Measurements from ENCODE around the gene TBC1D19. TPM values are rescaled to one million over a fixed set of nuclear protein-coding genes. Genes with fewer than 3 reads are reported as not detected.

The TBC1D19 gene
- total and polyA plus RNA-seq, 5 donors, result 5.5 to 13.3 (median 12.5) TPM

- H3K27ac ChIP-seq (ENCODE audit: low read length), result no peak overlapping the region
- ATAC-seq, result no peak
- 81% methylated on average over 1 of the region's 1 CpG for WGBS
- H3K9me3 ChIP-seq (ENCODE audit: control insufficient read depth, low read length), result no peaks in the 10 kb centered on the region
- no peak overlapping the region for H3K4me3 ChIP-seq (ENCODE audit: low read length)
- no peaks in the 10 kb centered on the region for H3K4me1 ChIP-seq (ENCODE audit: control insufficient read depth, insufficient read depth, low read length)
- intact Hi-C loops (cut with DNase I), result no loop called here
- H3K27me3 ChIP-seq (ENCODE audit: control insufficient read depth, insufficient read depth), result no peaks in the 10 kb centered on the region
- no peak for DNase-seq
Measured at GRCh38 chr4:26596843-26597242, 13.0 kb downstream of the TBC1D19 start.

GRCh38 chr4:26601204-26601603 lies 17.3 kb downstream of the TBC1D19 start:
- H3K4me3 ChIP-seq (ENCODE audit: low read length), result no peak overlapping the region

GRCh38 chr4:26607776-26608175 lies 23.9 kb downstream of the TBC1D19 start:
- no peak overlapping the region for H3K27ac ChIP-seq (ENCODE audit: low read length)
- no peaks in the 10 kb centered on the region for H3K9me3 ChIP-seq (ENCODE audit: control insufficient read depth, low read length)
- H3K4me3 ChIP-seq (ENCODE audit: low read length), result no peak overlapping the region
- DNase-seq (no peak), ATAC-seq (no peak)
- peaks cover 2% of the 10 kb centered on the region for H3K4me1 ChIP-seq (ENCODE audit: control insufficient read depth, insufficient read depth, low read length)
- WGBS, result 42% methylated on average over 2 of the region's 2 CpGs
- no peaks in the 10 kb centered on the region for H3K27me3 ChIP-seq (ENCODE audit: control insufficient read depth, insufficient read depth)
- intact Hi-C loops (cut with DNase I), result no loop called here

More at GRCh38 chr4:26601204-26601603, 17.3 kb downstream of the TBC1D19 start:
- intact Hi-C loops (cut with DNase I), result no loop called here
- WGBS, result 97% methylated on average over 1 of the region's 1 CpG
- no peak for ATAC-seq
- no peak for DNase-seq
- Histone ChIP-seq H3K9me3 (ENCODE audit: control insufficient read depth, low read length) (no peaks in the 10 kb centered on the region), H3K4me1 (ENCODE audit: control insufficient read depth, insufficient read depth, low read length) (no peaks in the 10 kb centered on the region), H3K27me3 (ENCODE audit: control insufficient read depth, insufficient read depth) (no peaks in the 10 kb centered on the region), H3K27ac (ENCODE audit: low read length) (no peak overlapping the region)

GRCh38 chr4:26609391-26609790 lies 25.5 kb downstream of the TBC1D19 start:
- Histone ChIP-seq H3K27me3 (ENCODE audit: control insufficient read depth, insufficient read depth) (no peaks in the 10 kb centered on the region), H3K4me1 (ENCODE audit: control insufficient read depth, insufficient read depth, low read length) (peaks cover 2% of the 10 kb centered on the region), H3K9me3 (ENCODE audit: control insufficient read depth, low read length) (no peaks in the 10 kb centered on the region), H3K27ac (ENCODE audit: low read length) (no peak overlapping the region), H3K4me3 (ENCODE audit: low read length) (no peak overlapping the region)
- ATAC-seq (no peak), DNase-seq (no peak)
- intact Hi-C loops (cut with DNase I), result no loop called here

- H3K27ac ChIP-seq (ENCODE audit: low read length), result no peak overlapping the region
- ATAC-seq, result no peak
- H3K4me3 ChIP-seq (ENCODE audit: low read length), result no peak overlapping the region
- H3K27me3 ChIP-seq (ENCODE audit: control insufficient read depth, insufficient read depth), result no peaks in the 10 kb centered on the region
- WGBS, result 97% methylated on average over 2 of the region's 2 CpGs
- H3K4me1 ChIP-seq (ENCODE audit: control insufficient read depth, insufficient read depth, low read length), result peaks cover 2% of the 10 kb centered on the region
- intact Hi-C loops (cut with DNase I), result no loop called here
- H3K9me3 ChIP-seq (ENCODE audit: control insufficient read depth, low read length), result no peaks in the 10 kb centered on the region
- no peak for DNase-seq
Measured at GRCh38 chr4:26609868-26610267, 26.0 kb downstream of the TBC1D19 start.

- no peak for ATAC-seq
- Histone ChIP-seq H3K9me3 (ENCODE audit: control insufficient read depth, low read length) (no peaks in the 10 kb centered on the region), H3K27me3 (ENCODE audit: control insufficient read depth, insufficient read depth) (no peaks in the 10 kb centered on the region), H3K27ac (ENCODE audit: low read length) (no peak overlapping the region), H3K4me1 (ENCODE audit: control insufficient read depth, insufficient read depth, low read length) (peaks cover 2% of the 10 kb centered on the region), H3K4me3 (ENCODE audit: low read length) (no peak overlapping the region)
- intact Hi-C loops (cut with DNase I), result no loop called here
- DNase-seq, result no peak
Measured at GRCh38 chr4:26611372-26611771, 27.5 kb downstream of the TBC1D19 start.

GRCh38 chr4:26611885-26612284 lies 28.0 kb downstream of the TBC1D19 start:
- intact Hi-C loops (cut with DNase I), result no loop called here
- Histone ChIP-seq H3K9me3 (ENCODE audit: control insufficient read depth, low read length) (no peaks in the 10 kb centered on the region), H3K27me3 (ENCODE audit: control insufficient read depth, insufficient read depth) (no peaks in the 10 kb centered on the region), H3K4me3 (ENCODE audit: low read length) (no peak overlapping the region), H3K4me1 (ENCODE audit: control insufficient read depth, insufficient read depth, low read length) (peaks cover 2% of the 10 kb centered on the region), H3K27ac (ENCODE audit: low read length) (no peak overlapping the region)
- ATAC-seq (no peak), DNase-seq (no peak)
- WGBS, result 65% methylated on average over 1 of the region's 1 CpG

GRCh38 chr4:26613237-26613636 lies 29.4 kb downstream of the TBC1D19 start:
- intact Hi-C loops (cut with DNase I), result no loop called here
- no peak for DNase-seq
- 63% methylated on average over 1 of the region's 1 CpG for WGBS
- ATAC-seq, result no peak
- no peaks in the 10 kb centered on the region for H3K27me3 ChIP-seq (ENCODE audit: control insufficient read depth, insufficient read depth)
- no peak overlapping the region for H3K4me3 ChIP-seq (ENCODE audit: low read length)
- H3K27ac ChIP-seq (ENCODE audit: low read length), result no peak overlapping the region
- no peaks in the 10 kb centered on the region for H3K4me1 ChIP-seq (ENCODE audit: control insufficient read depth, insufficient read depth, low read length)
- no peaks in the 10 kb centered on the region for H3K9me3 ChIP-seq (ENCODE audit: control insufficient read depth, low read length)

- H3K9me3 ChIP-seq (ENCODE audit: control insufficient read depth, low read length), result no peaks in the 10 kb centered on the region
- no peak overlapping the region for H3K4me3 ChIP-seq (ENCODE audit: low read length)
- H3K27me3 ChIP-seq (ENCODE audit: control insufficient read depth, insufficient read depth), result no peaks in the 10 kb centered on the region
- intact Hi-C loops (cut with DNase I), result no loop called here
- no peak overlapping the region for H3K27ac ChIP-seq (ENCODE audit: low read length)
- 67% methylated on average over 3 of the region's 3 CpGs for WGBS
- no peak for ATAC-seq
- no peak for DNase-seq
- no peaks in the 10 kb centered on the region for H3K4me1 ChIP-seq (ENCODE audit: control insufficient read depth, insufficient read depth, low read length)
Measured at GRCh38 chr4:26613735-26614134, 29.9 kb downstream of the TBC1D19 start.

- Histone ChIP-seq H3K27ac (ENCODE audit: low read length) (no peak overlapping the region), H3K27me3 (ENCODE audit: control insufficient read depth, insufficient read depth) (no peaks in the 10 kb centered on the region), H3K4me1 (ENCODE audit: control insufficient read depth, insufficient read depth, low read length) (no peaks in the 10 kb centered on the region), H3K4me3 (ENCODE audit: low read length) (no peak overlapping the region), H3K9me3 (ENCODE audit: control insufficient read depth, low read length) (no peaks in the 10 kb centered on the region)
- intact Hi-C loops (cut with DNase I), result no loop called here
- DNase-seq, result no peak
- no peak for ATAC-seq
Measured at GRCh38 chr4:26619784-26620183, 35.9 kb downstream of the TBC1D19 start.

- Histone ChIP-seq H3K4me3 (ENCODE audit: low read length) (no peak overlapping the region), H3K27ac (ENCODE audit: low read length) (no peak overlapping the region), H3K9me3 (ENCODE audit: control insufficient read depth, low read length) (no peaks in the 10 kb centered on the region), H3K4me1 (ENCODE audit: control insufficient read depth, insufficient read depth, low read length) (no peaks in the 10 kb centered on the region), H3K27me3 (ENCODE audit: control insufficient read depth, insufficient read depth) (no peaks in the 10 kb centered on the region)
- 97% methylated on average over 3 of the region's 3 CpGs for WGBS
- no peak for DNase-seq
- ATAC-seq, result no peak
- intact Hi-C loops (cut with DNase I), result no loop called here
Measured at GRCh38 chr4:26621366-26621765, 37.5 kb downstream of the TBC1D19 start.

- Histone ChIP-seq H3K4me1 (ENCODE audit: control insufficient read depth, insufficient read depth, low read length) (no peaks in the 10 kb centered on the region), H3K27me3 (ENCODE audit: control insufficient read depth, insufficient read depth) (no peaks in the 10 kb centered on the region), H3K27ac (ENCODE audit: low read length) (no peak overlapping the region), H3K4me3 (ENCODE audit: low read length) (no peak overlapping the region), H3K9me3 (ENCODE audit: control insufficient read depth, low read length) (no peaks in the 10 kb centered on the region)
- WGBS, result 73% methylated on average over 2 of the region's 2 CpGs
- ATAC-seq (no peak), DNase-seq (no peak)
- intact Hi-C loops (cut with DNase I), result no loop called here
Measured at GRCh38 chr4:26622913-26623312, 39.0 kb downstream of the TBC1D19 start.

Measured in right cardiac atrium (tissue), 5 donors.